Amniotic epithelial cell (primary cell): Measurements from ENCODE around the gene AMPD3.

Experiments used
- DNase-seq: peaks from one replicate; pipeline ENCODE4 v3.0.0-alpha.2; 2010; ENCODE audit warnings: low read depth

Gene AMPD3

DNA sequence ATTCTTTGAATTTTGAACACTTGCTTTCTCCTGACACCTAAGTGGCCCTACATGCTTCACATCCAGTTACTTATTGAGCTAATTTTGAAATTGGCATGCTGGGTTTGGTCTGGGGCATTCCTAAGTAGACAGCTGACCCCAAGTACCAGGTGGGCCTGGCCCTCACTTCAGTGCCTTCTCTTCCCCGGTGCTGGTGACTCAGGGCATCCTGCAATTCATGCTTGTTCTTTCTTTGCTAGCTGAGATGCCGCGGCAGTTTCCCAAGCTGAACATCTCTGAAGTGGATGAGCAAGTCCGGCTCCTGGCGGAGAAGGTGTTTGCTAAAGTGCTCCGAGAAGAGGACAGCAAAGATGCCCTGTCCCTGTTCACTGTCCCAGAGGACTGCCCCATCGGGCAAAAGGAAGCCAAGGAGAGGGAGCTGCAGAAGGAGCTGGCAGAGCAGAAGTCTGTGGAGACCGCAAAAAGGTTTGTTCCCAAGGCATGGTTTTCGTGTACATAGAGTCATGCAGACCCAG is 6.3 kb downstream of the AMPD3 start:
- no peak for DNase-seq

DNA sequence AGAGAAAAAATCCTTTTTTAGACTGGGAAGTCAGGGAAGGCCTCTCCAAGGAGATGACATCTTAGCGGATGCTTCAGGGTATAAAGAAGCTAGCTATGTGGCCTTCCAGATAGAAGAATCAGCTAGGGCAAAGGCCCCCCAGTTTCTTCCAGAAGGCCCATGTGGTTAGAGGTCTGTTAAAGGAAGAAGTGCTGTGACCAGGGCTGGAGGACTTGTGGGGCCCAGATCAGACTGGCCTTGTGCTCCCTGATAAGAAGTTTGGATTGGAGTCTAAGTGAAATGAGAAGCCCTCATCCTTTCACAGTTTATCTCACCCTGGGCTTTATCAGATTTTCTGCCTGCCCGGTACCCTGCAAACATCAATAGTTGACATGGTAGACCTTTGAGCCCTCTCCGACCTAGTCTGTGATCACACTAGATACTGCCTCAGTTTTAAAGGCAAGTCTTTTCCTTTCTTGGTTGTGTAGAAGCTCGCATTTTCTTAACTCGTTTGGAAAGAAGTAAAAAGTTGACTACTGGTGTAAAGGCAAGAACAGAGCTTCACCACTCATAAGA is 7.8 kb downstream of the AMPD3 start:
- no peak for DNase-seq

DNA sequence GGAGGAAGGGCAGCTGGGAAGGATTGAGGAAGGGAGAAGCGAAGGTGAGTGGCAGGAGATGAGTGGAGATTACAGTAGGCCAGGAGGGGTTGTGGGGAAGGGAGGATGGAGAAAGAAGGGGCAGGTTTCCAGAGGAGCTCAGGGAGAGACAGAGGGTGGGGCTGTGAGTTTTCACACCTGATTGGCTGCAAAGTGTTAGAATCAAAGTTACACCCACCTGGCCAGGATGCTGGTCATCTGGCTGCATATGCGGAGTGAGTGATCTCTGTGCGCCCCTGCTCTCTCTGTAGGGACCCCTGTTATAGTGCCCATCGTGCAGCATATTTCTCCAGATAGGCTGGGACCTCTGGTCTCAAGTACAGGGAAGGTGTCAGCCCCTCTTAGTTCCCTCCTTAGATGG is 18.3 kb downstream of the AMPD3 start:
- no peak for DNase-seq

DNA sequence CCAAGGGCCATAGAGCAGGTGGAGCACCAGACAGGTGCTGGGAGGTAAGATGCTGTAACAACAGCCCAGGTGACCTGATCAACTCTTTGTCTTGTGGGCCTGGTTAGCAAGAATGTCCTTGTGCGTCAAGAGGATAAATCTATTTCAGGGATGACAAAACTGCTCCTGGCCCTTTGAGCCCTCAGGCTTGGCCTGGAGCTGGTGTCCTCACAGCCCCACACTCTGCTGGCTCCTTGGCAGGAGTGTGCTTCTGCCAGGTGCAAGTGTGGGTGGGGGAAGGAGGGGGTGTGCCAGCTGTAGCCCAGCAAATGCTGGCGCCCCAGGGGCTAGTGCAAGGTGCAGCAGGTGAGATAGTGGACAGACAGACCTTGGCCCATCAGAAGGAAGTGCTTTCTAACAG is 19.5 kb downstream of the AMPD3 start:
- DNase-seq: no peak

DNA sequence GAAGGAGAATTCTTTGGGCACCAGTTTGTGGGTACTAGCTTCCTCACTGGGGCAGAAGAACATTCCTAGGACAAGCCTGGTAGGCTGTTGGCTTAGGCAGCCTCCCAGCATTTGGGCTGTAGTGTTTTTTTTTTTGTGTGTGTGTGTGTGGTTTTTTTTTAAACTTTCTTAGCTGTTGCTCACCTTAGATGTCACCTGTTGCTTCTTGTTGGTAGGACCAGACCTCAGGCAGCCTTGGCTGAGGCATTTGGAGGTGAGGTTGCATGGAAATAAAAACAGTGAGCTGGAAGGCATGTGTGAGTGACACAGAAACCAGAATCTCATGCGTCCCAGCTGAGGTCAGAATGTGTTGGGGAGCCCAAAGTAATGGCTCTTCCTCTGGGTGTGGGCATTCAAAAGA is 21.3 kb downstream of the AMPD3 start:
- no peak for DNase-seq

DNA sequence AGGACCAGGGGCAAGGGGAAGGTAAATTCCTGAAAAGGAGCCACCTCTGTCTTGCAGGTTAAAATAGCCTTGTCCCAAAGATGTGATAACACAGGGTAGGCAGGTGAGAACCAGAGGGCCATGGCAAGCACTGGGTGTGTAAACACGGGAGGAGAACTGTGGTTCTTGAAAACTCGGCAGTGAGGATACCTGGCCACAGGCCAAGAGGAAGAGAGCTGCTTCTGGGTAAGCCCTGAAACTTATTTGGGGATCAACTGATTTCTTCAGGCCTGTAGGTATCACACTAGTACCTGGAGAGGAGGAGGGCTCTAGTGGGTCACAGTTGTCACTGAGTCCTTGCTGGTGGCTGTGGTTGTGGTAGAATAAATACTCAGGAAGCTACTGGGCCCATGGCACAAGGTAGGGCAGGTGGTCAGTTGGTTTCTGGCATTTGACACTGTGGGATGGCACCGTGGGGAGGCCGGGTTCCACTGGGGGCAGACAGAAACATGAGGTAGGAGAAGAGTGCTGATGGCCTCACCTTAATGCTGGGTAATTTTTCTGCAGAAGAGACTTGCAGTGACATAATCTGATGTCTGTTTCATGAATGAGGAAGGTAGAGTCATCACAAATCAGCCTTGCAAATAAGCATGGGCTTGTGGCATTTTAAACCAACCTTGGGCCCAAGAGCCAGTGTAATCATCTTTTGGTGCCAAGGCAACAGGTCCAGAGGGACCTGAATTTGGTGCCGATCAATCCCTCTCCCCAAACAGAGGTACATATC is 22.0 kb downstream of the AMPD3 start:
- no peak for DNase-seq

DNA sequence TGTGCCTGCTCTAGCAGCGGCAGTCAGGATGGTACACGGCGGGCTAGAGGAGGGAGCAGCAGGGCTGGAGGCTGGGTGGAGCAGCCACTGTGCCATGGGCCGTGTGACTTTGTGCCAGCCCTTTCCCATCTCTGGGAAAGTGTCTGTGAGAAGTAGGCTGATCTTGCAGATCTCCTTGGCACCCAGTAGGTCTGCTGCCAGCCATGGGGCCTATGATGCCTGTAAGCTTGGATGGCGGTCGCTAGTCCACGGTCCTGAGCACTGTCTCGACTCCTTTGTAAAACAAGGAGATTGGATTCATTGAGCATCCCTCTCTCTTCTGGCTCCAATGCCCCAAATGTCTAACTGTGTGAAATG is 22.6 kb downstream of the AMPD3 start:
- DNase-seq: no peak

DNA sequence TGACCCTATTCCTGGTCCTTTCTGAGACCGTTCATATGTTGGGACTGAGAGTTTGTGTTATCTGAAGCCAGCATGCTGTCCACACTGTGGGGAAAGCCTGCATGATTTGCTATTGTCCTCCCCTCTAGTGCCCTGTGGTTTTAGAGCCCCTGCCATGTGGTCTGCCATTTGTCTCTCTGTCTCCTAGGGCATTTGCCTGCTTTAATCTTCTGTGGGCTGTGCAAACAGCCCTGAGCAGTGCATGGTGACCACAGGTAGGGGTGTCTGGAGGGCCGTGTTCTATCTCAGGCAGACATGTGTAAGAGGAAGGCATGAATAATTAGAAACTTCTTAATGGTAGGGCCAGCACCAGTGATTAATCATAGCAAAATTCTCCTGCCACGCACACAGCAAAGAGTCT is 23.0 kb downstream of the AMPD3 start:
- peak; percentile 22 for DNase-seq

DNA sequence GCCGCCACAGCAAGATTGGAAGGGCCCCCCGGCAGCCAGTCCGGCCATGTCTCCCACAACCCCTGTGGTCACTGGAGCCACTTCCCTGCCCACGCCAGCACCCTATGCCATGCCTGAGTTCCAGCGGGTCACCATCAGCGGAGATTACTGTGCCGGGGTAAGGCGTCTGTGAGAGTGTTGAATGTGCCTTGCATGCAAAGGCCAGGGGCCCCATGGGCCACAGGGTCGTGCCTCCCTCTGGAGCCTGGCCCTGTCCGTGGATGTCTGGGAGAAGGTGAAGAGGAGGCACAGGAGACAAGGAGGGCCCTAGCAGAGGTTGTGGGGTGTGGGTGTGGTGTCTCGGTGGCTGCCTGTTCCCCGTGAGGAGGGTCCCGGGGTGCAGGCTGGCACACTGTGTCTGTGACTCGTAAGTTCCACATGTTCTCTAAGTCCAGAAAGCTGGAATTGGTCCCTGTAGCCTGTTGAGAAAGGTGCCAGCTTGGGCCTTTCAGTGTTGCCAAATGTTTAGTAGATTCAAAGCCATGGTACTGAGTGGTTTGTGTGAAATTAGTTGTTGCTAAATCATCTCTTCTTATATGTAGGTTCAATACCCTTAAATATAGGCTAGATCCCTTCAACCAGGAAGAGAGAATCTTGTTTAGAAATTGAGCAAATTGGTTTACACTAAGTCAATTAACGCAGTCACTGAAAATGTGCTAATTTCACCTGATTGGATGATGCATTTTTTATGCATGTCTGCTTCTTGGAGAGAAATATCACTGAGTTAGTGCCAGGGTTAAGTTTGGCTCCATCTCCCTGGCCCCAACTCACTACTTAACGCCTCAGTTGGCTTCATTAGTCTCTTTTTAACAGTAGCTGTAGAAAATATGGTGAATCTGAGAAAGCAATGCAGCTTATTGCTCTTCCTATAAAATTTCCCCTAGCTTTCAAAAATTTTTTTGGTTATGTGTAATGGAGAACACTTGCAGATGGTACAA is 23.8 kb downstream of the AMPD3 start:
- no peak for DNase-seq

DNA sequence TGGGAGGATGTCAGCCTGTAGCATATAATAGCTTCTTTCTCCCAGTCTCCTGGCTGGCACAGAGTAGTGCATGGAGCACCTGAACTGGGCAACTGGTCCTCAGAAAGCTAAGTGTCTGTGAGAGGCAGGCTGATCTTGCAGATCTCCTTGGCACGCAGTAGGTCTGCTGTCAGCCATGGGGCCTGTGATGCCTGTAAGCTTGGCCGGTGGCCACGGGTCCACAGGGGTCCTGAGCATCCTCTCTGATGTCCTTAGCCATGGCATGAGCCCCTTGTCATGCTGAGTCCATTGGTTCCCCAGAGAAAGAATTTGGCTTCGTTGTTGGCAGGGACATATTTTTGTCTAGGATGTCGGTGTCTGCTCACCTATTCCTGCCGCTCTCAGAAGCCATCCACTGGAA is 25.0 kb downstream of the AMPD3 start:
- DNase-seq: no peak

DNA sequence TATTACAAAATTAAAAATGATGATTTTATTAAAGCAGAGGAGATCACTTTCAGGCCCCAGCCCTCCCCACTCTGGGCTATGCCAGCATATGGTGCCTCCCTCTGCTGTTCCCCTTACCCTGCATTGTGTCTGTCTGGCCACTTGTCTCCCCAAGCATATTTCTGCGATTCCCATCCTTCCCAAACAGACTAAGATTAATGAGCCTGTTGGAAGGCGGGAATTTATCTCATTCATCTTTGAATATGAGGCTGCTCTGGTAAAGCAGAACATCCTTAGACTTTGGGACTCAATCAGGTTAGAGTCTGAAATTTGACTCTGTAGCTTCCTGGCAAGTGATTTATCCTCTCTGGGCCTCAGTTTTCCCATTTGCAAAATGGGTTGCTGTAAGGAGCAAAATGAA is 25.7 kb downstream of the AMPD3 start:
- DNase-seq: no peak

DNA sequence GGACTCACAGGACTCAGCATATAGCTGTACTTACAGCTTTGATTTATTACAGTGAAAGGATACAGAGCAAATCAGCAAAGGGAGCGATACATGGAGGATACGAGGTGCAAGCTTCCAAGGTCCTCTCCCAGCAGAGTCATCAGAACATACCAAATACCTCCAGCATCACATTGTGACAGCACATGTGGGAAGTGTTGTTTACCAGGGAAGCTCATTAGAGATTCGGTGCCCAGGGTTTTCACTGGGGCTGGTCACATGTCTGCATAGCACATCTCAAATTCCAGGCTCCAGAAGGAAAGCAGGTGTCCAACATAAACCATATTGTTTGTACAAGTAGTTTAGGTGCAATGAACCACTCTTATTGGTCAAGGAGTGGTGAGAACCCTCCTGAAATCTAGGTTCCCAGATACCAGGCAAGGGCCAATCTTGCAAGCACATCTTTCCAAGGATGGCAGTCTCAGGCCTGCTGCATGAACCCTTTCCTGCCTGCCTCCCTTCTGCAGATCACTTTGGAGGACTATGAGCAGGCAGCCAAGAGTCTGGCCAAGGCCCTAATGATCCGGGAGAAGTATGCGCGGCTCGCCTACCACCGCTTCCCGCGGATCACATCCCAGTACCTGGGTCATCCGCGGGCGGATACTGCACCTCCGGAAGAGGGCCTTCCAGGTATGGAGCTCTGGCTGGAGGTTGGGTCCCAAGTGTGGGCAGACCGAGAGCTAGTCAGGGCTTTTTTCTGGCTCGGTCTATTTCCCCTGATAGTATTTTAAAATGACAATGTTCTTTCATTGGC is 26.7 kb downstream of the AMPD3 start:
- DNase-seq: no peak

DNA sequence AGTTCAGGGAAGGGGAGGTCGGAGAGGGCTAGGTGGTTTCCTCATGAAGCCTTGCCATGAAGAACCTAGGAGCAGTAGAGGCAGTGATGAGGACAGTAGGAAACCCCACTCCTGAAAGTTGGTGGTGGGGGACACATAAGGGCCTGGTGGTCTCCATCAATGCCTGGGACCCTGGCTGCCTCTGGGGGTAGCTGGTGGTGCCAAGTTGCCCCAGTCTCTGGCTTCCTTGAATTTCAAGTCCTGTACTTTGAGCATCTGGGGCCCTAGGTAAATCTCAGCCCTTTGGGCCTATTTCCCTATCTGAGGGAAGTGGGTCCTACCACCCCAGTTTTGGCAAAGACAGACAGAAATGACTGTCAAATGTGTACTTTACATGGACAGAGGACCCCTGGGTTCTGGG is 28.1 kb downstream of the AMPD3 start:
- DNase-seq: no peak

DNA sequence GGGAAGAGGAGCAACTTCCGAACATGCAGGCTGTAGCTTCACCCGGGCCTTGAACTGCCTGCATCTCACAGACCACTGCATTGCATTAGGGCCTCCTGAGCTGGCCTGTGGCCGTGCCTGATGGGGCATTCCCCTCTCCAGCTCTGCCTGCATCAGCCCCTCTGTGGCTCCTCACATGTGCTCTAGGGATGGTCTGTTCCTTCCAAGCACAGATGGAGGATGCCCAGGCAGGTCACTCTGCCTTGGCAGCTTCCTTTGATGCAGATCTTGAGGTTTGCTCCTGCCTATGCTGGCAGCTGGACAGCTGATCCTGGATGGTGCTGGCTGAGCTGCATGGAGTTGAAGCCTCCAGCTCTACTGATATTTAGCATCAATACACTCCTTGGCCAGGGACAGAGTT is 28.5 kb downstream of the AMPD3 start:
- no peak for DNase-seq

DNA sequence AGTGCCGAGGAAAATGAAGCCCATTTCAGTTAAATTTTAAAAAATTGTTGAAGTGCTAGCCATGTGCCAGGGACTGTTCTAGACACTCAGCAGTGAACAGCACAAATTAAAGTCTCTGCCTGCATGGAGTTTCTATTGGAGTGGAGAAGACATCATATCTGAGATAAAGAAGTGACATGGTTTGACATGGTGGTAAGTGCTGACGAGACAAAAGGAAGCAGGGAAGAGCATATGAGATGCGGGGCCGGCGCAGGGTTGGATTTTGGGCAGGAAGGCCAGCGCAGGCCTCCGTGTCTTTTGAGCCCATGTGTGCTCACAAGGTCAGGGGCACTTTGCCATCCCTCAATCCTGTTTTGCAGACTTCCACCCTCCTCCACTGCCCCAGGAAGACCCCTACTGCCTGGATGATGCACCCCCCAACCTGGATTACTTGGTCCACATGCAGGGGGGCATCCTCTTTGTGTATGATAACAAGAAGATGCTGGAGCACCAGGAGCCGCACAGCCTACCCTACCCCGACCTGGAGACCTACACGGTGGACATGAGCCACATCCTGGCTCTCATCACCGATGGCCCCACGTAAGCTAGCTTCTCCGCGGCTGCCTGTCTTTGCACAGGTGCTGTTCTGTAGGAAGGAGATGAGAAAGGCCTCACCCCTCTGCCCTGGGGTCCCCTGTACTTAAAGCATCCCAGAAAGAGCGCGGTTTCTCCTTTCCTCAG is 29.6 kb downstream of the AMPD3 start:
- no peak for DNase-seq

DNA sequence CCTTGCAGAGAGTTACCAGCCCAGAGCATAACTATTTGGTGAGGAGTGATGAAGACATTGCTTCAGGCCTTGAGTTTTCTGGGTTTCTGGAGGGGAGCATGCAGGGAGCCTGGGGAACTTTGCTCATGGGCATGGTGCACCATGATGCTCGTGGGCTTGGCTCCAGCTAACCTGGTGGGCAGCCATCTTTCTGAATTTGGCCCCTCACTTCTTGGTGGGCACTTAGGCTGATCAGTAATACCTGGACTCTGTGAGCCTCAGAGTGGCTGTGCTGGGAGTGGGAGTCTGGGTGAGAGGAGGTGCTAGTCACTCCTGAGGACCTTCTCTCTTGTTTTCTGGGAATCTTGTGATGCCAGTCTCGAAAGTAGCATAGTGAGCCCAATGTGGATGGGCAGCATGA is 30.6 kb downstream of the AMPD3 start:
- DNase-seq: no peak

DNA sequence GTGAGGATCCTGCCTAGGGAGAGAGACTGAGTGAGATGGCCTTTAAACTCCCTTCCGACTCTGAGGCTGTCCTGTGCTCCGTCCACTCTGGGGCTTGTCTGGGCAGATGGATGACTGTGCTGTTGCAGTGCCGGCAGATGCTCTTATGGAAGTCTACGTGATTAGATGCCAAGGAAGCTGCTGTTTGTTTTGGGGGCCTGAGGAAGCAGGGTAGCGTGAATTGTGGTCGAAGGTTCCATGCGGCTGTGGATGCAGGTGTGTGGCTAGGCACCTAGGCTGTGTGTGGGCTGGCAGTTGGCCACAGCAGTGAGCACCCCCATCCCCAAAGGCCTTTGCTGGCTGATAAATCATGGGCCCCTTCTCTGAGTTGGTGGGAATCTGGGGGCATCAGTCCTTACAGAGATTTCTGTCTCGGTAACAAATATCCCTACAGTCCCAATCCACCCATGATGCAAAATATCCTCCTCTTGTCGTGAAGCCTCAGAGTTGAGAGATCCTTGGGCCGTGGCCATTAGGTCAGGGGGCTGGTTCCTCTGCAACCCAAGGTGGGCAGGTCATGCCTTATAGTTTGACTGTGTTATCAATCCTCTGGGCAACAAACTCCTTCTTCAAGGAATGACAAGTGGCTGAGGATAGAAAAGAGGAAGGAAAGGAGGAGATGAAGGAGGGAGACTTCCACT is 31.2 kb downstream of the AMPD3 start:
- no peak for DNase-seq

DNA sequence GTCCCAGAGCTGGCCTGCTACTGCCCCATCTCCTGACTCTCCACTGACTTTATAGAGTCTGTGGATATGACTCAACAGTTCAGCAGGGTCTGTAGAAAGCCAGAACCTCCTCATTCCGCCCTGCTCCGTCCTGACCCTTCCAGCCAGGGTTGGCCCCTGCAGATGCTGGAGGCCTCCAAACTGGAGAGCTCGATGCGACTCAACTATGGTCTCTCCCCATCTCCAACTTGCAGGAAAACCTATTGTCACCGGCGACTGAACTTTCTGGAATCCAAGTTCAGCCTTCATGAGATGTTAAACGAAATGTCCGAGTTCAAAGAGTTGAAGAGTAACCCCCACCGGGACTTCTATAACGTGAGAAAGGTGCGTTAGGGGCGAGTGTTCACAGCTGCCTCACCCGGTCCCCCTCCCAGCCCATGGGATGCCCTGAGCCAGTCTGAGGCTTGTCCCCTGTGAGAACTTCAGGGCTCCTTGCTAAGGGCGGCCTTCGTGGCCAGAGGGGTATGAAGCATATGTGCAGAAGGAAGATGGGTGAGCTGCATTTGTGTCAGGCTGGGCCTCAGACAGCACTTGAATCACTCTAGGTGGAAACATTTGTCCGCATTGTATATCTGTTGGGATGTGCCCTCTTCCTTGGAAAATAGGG is 32.1 kb downstream of the AMPD3 start:
- no peak for DNase-seq

DNA sequence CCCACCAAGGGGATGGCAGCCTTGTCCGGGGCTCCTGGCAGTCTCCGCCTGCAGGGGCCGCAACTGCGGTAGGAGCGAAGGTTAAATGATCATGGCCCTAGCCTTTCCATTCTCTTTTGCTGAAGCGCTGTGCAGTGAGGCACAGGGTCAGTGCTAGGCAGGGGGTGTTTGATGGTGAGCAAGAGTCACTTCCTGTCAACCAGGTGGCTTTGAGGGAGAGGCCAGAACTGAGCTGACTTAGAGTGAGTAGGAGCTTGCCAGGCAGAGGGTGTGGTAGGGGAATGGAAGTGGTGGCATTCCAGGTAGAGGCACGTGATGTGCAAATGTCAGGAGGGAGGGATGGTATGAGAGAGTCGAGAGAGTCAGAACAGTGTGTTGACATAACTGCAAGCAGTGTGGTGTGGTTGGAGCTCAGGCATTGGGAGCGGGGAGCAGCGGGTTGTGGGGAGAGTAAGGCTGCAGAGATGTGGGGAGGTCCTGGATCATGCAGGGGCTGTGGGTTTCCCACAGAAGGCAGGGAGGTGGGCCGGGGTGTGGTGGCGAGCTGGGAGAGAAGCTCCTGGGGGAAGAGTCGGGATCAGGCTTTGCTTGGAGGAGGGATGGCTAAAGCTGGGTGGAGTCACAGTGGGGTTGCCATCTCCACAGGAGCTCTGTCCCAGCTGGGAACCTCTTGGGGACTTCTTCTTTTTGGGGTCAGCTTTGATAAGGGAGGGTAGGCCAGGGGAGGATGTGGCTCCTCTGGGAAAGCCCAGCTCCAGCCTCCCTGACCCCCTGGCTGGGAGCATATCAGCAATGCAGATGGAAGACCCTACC is 33.3 kb downstream of the AMPD3 start:
- DNase-seq: no peak
